ENCODE results near the gene VENTX.

DNA sequence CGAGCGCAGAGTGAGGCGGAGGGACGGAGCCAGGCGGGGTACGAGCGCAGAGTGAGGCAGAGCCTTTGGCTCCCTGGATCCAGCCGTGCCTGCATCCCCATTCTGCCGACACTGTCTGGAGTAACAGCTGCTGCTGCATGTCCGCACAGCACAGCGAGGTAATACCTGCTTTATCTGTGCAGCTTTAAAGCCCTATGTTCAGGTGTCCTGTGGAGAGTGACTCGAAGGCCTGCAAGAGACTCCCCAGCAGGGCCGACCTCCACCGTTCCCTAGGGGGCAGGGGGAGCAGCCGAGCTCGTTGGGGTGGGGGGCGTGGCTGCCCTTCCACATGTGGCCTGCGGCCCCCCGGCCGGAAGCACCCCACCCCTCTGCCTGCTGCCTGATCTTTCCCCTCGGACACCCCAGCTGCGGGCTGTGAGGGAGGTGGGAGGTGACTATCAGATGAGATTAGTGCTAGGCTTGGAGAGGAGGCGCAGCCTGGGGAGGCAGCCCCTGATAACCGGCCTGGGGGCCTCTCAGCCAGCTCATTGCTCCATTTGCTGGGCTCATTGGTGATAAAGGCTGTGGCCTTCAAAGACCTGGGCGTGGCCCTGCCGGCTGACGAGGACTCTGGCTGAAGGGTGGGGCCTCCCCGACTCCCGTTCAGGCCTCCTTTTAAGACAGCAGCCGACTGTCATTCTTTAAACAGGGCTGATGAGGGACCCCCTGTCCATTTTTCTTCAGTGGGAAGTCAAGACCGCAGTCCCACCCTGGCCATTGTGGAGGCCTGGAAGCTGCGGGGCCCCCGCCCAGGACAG lies 8.0 kb downstream of the VENTX start:
- TF ChIP-seq POLR2A (IDR thresholded peaks at IDR 0.05; ENCODE audit: low read depth, low read length) = no peak
- no peak for TF ChIP-seq POLR2AphosphoS5 (IDR thresholded peaks at IDR 0.05; ENCODE audit: low read depth, low read length)
- TF ChIP-seq TAF1 (IDR thresholded peaks at IDR 0.05; ENCODE audit: borderline replicate concordance, low read depth, low read length) = no peak
